Epithelial cell of proximal tubule (primary cell): ENCODE data around the gene PSMD8. TPM values are rescaled to one million over a fixed set of nuclear protein-coding genes. Genes with fewer than 3 reads are reported as not detected.

Experiments used
- DNase-seq: peaks from one replicate; pipeline ENCODE4 v3.0.0-alpha.2; 2011; ENCODE audit warnings: low read depth
- H3K4me3 ChIP-seq: 2 replicates; pipeline ENCODE4 v1.5.1; 2011; ENCODE audit warnings: low read depth, mild to moderate bottlenecking, low read length
- total RNA-seq: library from RNA; depleted of rRNA; stranded (reverse); fragments of >200 nt; gene quantifications from 2 replicates; pipeline ENCODE4 v1.2.3, GENCODE V29; 2015
- TF ChIP-seq, protein P1 (sequence below): conservative IDR thresholded peaks from 2 replicates; pipeline ENCODE4 v1.5.1; 2012; ENCODE audit warnings: low read depth, mild to moderate bottlenecking, low read length

Gene PSMD8
- total RNA-seq, 1 donor from 2014 or later = 227 TPM

- no peak for DNase-seq
- H3K4me3 ChIP-seq = peak overlapping the region; percentile 100
- TF ChIP-seq, protein P1, sequence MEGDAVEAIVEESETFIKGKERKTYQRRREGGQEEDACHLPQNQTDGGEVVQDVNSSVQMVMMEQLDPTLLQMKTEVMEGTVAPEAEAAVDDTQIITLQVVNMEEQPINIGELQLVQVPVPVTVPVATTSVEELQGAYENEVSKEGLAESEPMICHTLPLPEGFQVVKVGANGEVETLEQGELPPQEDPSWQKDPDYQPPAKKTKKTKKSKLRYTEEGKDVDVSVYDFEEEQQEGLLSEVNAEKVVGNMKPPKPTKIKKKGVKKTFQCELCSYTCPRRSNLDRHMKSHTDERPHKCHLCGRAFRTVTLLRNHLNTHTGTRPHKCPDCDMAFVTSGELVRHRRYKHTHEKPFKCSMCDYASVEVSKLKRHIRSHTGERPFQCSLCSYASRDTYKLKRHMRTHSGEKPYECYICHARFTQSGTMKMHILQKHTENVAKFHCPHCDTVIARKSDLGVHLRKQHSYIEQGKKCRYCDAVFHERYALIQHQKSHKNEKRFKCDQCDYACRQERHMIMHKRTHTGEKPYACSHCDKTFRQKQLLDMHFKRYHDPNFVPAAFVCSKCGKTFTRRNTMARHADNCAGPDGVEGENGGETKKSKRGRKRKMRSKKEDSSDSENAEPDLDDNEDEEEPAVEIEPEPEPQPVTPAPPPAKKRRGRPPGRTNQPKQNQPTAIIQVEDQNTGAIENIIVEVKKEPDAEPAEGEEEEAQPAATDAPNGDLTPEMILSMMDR = no peak
Observed at GRCh38 chr19:38386971-38387549, 12.7 kb downstream of the PSMD8 start.

DNA sequence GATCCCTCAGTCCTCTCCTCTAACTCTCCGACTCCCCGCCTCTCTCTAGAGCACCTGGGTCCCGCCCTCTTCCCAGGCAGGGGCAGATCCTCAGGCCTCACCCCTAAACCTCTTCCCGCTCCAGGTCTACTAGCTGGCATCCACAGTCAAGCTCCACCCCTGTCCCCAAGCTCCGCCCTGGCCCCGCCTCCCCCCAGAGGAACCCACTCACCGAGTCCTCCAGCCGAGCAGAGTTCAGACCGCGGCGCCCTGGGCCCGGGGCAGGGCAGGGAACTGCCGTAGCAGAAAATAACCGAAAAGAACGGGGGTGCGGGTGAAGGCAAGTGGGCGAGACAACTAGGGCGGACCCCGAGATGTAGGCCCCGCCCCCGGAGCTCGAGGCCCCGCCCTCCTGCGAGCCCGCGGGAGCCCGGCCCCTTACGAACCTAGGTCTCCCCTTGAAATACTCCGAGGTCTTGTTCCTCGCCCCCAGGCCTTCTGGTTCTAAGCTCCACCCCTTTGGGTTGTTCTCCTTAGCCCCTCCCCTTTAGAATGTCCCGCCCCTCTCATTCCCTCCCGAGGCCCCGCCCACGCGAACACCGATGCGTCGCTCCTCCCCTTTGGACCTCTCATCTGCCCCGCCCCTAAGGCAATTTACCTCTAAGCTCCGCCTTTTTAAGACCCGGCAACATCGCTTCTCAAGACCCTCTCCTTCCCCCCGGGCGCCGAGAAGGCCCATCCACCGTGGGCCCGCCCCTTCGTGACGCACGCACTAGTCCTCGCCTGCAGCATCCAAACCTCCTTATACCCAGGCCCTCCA is 13.4 kb downstream of the PSMD8 start, which contains the start of gene GGN:
Gene GGN, minus strand, starts transcription at position 485 of the 799 bp plus-strand sequence. CDS start 773 bp downstream, outside the sequence.
- peak within 1 kb of the TSS; percentile 100 for H3K4me3 ChIP-seq
- peak; percentile 74 for DNase-seq
- TF ChIP-seq, protein P1 = no peak

- H3K4me3 ChIP-seq = peak within 1 kb of the TSS; percentile 100
- TF ChIP-seq, protein P1 = no peak
- DNase-seq = no peak
Observed at GRCh38 chr19:38388349-38389100, 14.2 kb downstream of the PSMD8 start, which contains the start of gene SPRED3. SPRED3 (plus strand) TSS chr19:38388697; CDS start chr19:38390303, 1,606 bp downstream.

GRCh38 chr19:38389101-38389925 is 14.9 kb downstream of the PSMD8 start:
- no peak for DNase-seq
- TF ChIP-seq, protein P1 = no peak
- peak overlapping the region; percentile 100 for H3K4me3 ChIP-seq

DNA sequence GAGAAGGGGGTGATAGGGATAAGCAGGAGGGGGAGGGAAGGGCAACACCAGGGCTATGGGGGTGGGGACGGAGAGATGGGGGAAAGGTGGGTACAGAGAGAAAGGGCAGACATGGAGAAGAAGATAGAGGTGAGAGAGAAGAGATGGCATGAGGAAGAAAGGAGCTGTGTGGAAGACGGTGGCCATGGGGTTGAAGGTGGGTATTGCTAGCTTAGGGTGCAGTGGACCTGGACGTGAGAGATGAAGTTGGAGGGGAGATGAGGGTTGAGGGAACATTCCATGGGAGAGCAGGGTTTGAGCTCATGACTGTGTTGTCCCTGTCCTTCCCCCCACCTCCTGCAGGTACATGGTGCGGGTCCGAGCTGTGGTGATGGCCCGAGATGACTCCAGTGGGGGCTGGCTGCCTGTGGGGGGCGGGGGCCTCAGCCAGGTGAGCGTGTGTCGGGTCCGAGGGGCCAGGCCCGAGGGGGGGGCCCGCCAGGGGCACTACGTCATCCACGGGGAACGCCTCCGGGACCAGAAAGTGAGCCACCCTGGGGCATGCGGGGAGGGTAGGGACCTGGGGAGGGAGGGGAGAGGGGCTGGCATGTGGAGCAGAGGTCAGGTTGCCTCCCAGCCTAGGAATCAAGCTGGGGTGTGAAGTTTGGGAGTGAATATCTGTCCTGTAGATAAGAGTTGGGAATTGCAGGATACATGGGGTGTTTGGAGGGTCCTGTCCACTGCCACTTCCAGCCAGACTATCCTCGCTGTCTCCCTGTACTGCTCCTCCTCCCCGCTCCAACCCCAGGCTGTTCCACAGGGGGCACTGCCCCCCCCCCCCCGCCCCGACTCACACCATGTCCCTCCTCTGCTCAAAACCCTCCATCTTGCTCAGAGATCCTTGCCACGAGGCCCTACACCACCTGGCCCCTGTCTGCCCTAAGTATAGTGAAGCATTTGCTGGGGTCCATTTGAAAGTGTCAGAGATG is 15.9 kb downstream of the PSMD8 start:
- peak overlapping the region; percentile 100 for H3K4me3 ChIP-seq
- TF ChIP-seq, protein P1 = no peak
- DNase-seq = no peak
